DMS53 (cell line): Measurements from ENCODE around the gene VAMP8.
"Not testable (repeated sequence)": the region's sequence is repeated elsewhere in the genome, so short reads cannot be mapped to it uniquely, and the experiment has no call there.

Experiments used
- DNase-seq: peaks from one replicate; lab custom pipeline; 2025; lab: John Stamatoyannopoulos, UW

VAMP8 gene

GRCh38 chr2:85598594-85599340, 21.4 kb downstream of the VAMP8 start:
- DNase-seq, result no peak

GRCh38 chr2:85599468-85600234, 22.3 kb downstream of the VAMP8 start:
- no peak for DNase-seq

- no peak for DNase-seq
These were observed 22.8 kb downstream of the VAMP8 start for GRCh38 chr2:85600235-85600575.

GRCh38 chr2:85600951-85601770, 23.8 kb downstream of the VAMP8 start:
- no peak for DNase-seq

GRCh38 chr2:85601771-85602475, 24.5 kb downstream of the VAMP8 start:
- peak; percentile 82 for DNase-seq

GRCh38 chr2:85602476-85603234, 25.3 kb downstream of the VAMP8 start, which contains the start of gene TMEM150A:
Gene TMEM150A (minus strand): TSS chr2:85602698. CDS start chr2:85601948, 750 bp downstream.
- peak; percentile 99 for DNase-seq

- not testable (repeated sequence) for DNase-seq
These were observed 26.7 kb downstream of the VAMP8 start for GRCh38 chr2:85604133-85604444.

- DNase-seq, result no peak
These were observed 27.4 kb downstream of the VAMP8 start for GRCh38 chr2:85604568-85605339.

- peak; percentile 56 for DNase-seq
These were observed 28.2 kb downstream of the VAMP8 start for GRCh38 chr2:85605406-85606115.

- no peak for DNase-seq
These were observed 28.7 kb downstream of the VAMP8 start for GRCh38 chr2:85606116-85606455.

- no peak for DNase-seq
These were observed 30.2 kb downstream of the VAMP8 start for GRCh38 chr2:85607268-85608215.

GRCh38 chr2:85611217-85611704, 33.9 kb downstream of the VAMP8 start:
- no peak for DNase-seq

GRCh38 chr2:85611705-85612587, 34.6 kb downstream of the VAMP8 start, which contains the start of gene C2orf68:
Gene C2orf68 (minus strand): TSS chr2:85612066. CDS start chr2:85611984, 82 bp downstream.
- DNase-seq, result peak; percentile 98

- no peak for DNase-seq
These were observed 36.5 kb downstream of the VAMP8 start for GRCh38 chr2:85613717-85614515.

- DNase-seq, result not testable (repeated sequence)
These were observed 37.4 kb downstream of the VAMP8 start for GRCh38 chr2:85614757-85615156.

GRCh38 chr2:85615413-85615728, 38.0 kb downstream of the VAMP8 start:
- DNase-seq, result no peak

- not testable (repeated sequence) for DNase-seq
These were observed 40.3 kb downstream of the VAMP8 start for GRCh38 chr2:85617723-85618122.
